HepG2 (cell line): Measurements from ENCODE around the gene CHTF18. TPM values are rescaled to one million over a fixed set of nuclear protein-coding genes. Genes with fewer than 3 reads are reported as not detected.

Experiments used
- ATAC-seq: fragments of 200-7000 bp; cut with Tn5 transposase; 3 replicates; pipeline ENCODE4 v1.9.1; 2020; ENCODE audit warnings: mild to moderate bottlenecking, moderate library complexity
- BruUV-seq: library from RNA; stranded (reverse); fragments of 400-500 nt; replicated peaks from 2 replicates; lab custom pipeline; 2021; lab: Mats Ljungman, UMichigan
- CTCF ChIA-PET: fragments of 300-600 bp; formaldehyde crosslinking; extraction: SDS; loops from one replicate; lab custom pipeline; 2021; ENCODE audit warnings: low total read pairs, inconsistent platforms, low intra/inter-chr PET ratio; lab: Yijun Ruan, JAX
- POLR2A ChIA-PET: fragments of 350-600 bp; sonication (Branson Sonifier 250); formaldehyde crosslinking; loops from one replicate; lab custom pipeline; 2020; ENCODE audit warnings: antibody characterized with exemption, inconsistent platforms; lab: Yijun Ruan, JAX
- DNase-seq: peaks from one replicate; pipeline ENCODE4 v3.0.0-alpha.2; 2015; ENCODE audit warnings: low spot score
- FAIRE-seq: peaks from 3 replicates; lab custom pipeline; 2011; peaks lifted over from hg19 to GRCh38; lab: Jason Lieb, UNC
- H2AFZ ChIP-seq: one replicate; pipeline ENCODE4 v1.6.1; 2011; ENCODE audit warnings: low read length, inconsistent platforms
- H3K27ac ChIP-seq: fragments of 300-600 bp; 3 replicates; pipeline ENCODE4 v1.8.0; 2011; ENCODE audit warnings: mixed run types, mild to moderate bottlenecking, mixed read lengths, low read length, inconsistent platforms; ENCODE audit not compliant: insufficient read depth; ENCODE audit errors: extremely low read length
- H3K27me3 ChIP-seq, 2 experiments: fragments of 200-600 bp in 1 of 2; 2 replicates in 1 of 2; 3 replicates in 1 of 2; pipeline versions ENCODE4 v1.6.0 to v1.8.0; 2011; ENCODE audit warnings: low read length in 2 of 2, mild to moderate bottlenecking in 2 of 2, moderate library complexity in 2 of 2, inconsistent platforms in 1 of 2; ENCODE audit not compliant: insufficient read depth in 2 of 2, control insufficient read depth in 1 of 2
- H3K36me3 ChIP-seq, 2 experiments: fragments of 200-600 bp in 1 of 2; replicated peaks in 1 of 2; 2 replicates in 1 of 2; 3 replicates in 1 of 2; pipeline versions ENCODE4 v1.5.1 to v1.8.0; 2011; ENCODE audit warnings: low read length in 2 of 2, inconsistent platforms in 1 of 2; ENCODE audit not compliant: insufficient read depth in 2 of 2, control insufficient read depth in 1 of 2
- H3K4me1 ChIP-seq: 2 replicates; pipeline ENCODE4 v1.5.1; 2012; ENCODE audit warnings: low read length, inconsistent platforms; ENCODE audit not compliant: insufficient read depth
- H3K4me2 ChIP-seq: 2 replicates; pipeline ENCODE4 v1.6.0; 2011; ENCODE audit warnings: low read depth, low read length, inconsistent platforms
- H3K4me3 ChIP-seq, 3 experiments: fragments of 200-600 bp in 1 of 3; sonication (generic), shearing (Covaris generic) in 1 of 3; replicated peaks in 1 of 3; 2 replicates each; pipeline ENCODE4 v1.5.1; 2011 to 2016; ENCODE audit warnings: low read length in 3 of 3, inconsistent platforms in 2 of 3, low read depth in 2 of 3, mild to moderate bottlenecking in 2 of 3, control low read depth in 1 of 3, mixed read lengths in 1 of 3; ENCODE audit not compliant: insufficient read depth in 1 of 3
- H3K79me2 ChIP-seq: one replicate; pipeline ENCODE4 v1.6.1; 2011; ENCODE audit warnings: low read length, inconsistent platforms; ENCODE audit not compliant: insufficient read depth
- H3K9ac ChIP-seq: 2 replicates; pipeline ENCODE4 v1.6.0; 2011; ENCODE audit warnings: mild to moderate bottlenecking, low read depth, low read length, inconsistent platforms; ENCODE audit not compliant: insufficient read depth
- H3K9me3 ChIP-seq: 2 replicates; pipeline ENCODE4 v1.5.1; 2012; ENCODE audit warnings: mild to moderate bottlenecking, low read length
- H4K20me1 ChIP-seq: 2 replicates; pipeline ENCODE4 v1.6.0; 2011; ENCODE audit warnings: inconsistent platforms, mild to moderate bottlenecking, low read length, moderate library complexity; ENCODE audit not compliant: insufficient read depth
- AGO2 ChIP-seq: fragments of 200-400 bp; formaldehyde crosslinking; optimal IDR thresholded peaks from 2 replicates; pipeline ENCODE3; 2017; ENCODE audit warnings: mild to moderate bottlenecking, low read depth, low read length, moderate library complexity
- ATF7 ChIP-seq, 2 experiments: fragments of 450-650 bp in 1 of 2; sonication (generic) in 1 of 2; formaldehyde crosslinking in 1 of 2; IDR thresholded peaks; 2 replicates each; pipeline versions ENCODE4 v1.4.0 to v1.6.1; 2016 to 2020; ENCODE audit warnings: antibody characterized with exemption in 1 of 2, mild to moderate bottlenecking in 1 of 2, missing genetic modification reagents in 1 of 2
- ELF3 ChIP-seq: IDR thresholded peaks from 2 replicates; pipeline ENCODE4 v1.6.1; 2016; ENCODE audit warnings: missing genetic modification reagents, missing compliant biosample characterization
- MZF1 ChIP-seq: sonication (generic); formaldehyde crosslinking; IDR thresholded peaks from 2 replicates; pipeline ENCODE4 v1.8.1; 2023; ENCODE audit warnings: mild to moderate bottlenecking, missing genetic modification reagents, borderline replicate concordance
- ZNF292 ChIP-seq: sonication (generic); formaldehyde crosslinking; IDR thresholded peaks from 2 replicates; pipeline ENCODE4 v1.8.1; 2022; ENCODE audit warnings: mild to moderate bottlenecking, low read depth, missing genetic modification reagents, borderline replicate concordance
- WGBS: methylation state at CpG from one replicate; pipeline ENCODE4 v1.1.6; 2017; ENCODE audit warnings: low lambda C conversion rate; 5-methylcytosine and 5-hydroxymethylcytosine counted together
- in situ Hi-C: cut with HindIII; loops from 2 replicates; pipeline ENCODE4 v1.10.0; 2017; ENCODE audit warnings: low pct_unique_long_range_greater_than_20kb; ENCODE audit not compliant: extremely low pct_ligation_motif_present
- intact Hi-C: fragments of 100-400 bp; cut with micrococcal nuclease; formaldehyde crosslinking; loops from one replicate; pipeline ENCODE4 v1.10.0; 2022; ENCODE audit not compliant: unreplicated experiment
- polyA plus RNA-seq, 8 experiments: library from polyadenylated mRNA; depleted of rRNA in 3 of 8; stranded (reverse) in 7 of 8; unstranded in 1 of 8; fragments of >200 nt; fragmentation: Illumina TruSeq in 4 of 8; extraction: Trizol in 4 of 8; gene quantifications; 2 replicates each; pipeline versions ENCODE4 v1.2.1 to v1.2.3, GENCODE V29; 2011 to 2016; ENCODE audit warnings: low read depth in 4 of 8, missing spikeins in 1 of 8, mixed read lengths in 1 of 8; ENCODE audit not compliant: insufficient read depth in 1 of 8
- total RNA-seq, 5 experiments: library from RNA; depleted of rRNA; stranded (reverse); fragments of >200 nt; fragmentation: Illumina TruSeq; extraction: Trizol; gene quantifications; 2 replicates each; pipeline ENCODE4 v1.2.3, GENCODE V29; 2016; ENCODE audit warnings: low read depth in 1 of 5

CHTF18 gene
- total and polyA plus RNA-seq, 2 of the 13 experiments (the other 11 are each of a cell fraction or from before 2014, with no cell fraction given): 8.6 to 22.9 TPM

GRCh38 chr16:793414-793813 lies 5.0 kb downstream of the CHTF18 start:
- ATAC-seq (no peak), DNase-seq (no peak)
- H3K27me3 ChIP-seq: no peaks in the 10 kb centered on the region
- H3K4me1 ChIP-seq: peaks cover 10% of the 10 kb centered on the region
- in situ Hi-C loops: no loop called here
- H3K9me3 ChIP-seq: no peaks in the 10 kb centered on the region
- POLR2A ChIA-PET: no interaction called here
- H3K9ac ChIP-seq: no peak overlapping the region
- CTCF ChIA-PET: no interaction called here
- no peak overlapping the region for H3K4me3 ChIP-seq
- TF ChIP-seq ELF3: no peak
- no peak for TF ChIP-seq ATF7 (IDR thresholded peaks at IDR 0.05)
- no peak for TF ChIP-seq ATF7 (CRISPR knock-in tag; IDR thresholded peaks at IDR 0.05)
- TF ChIP-seq ZNF292 (CRISPR knock-in tag): no peak
- TF ChIP-seq, all 625 proteins: peak for 0
- Histone ChIP-seq H4K20me1 (no peaks in the 10 kb centered on the region), H2AFZ (no peak overlapping the region), H3K4me2 (no peak overlapping the region), H3K27ac (no peak overlapping the region), H3K36me3 (peaks cover 6 to 9% of the 10 kb centered on the region in 2 experiments; a peak in 3 of 5 replicates), H3K79me2 (peaks cover 3% of the 10 kb centered on the region)
- WGBS: no CpG with 5 or more reads among the region's 8 CpGs
- intact Hi-C loops: no loop called here
- no TSS peak for BruUV-seq
- FAIRE-seq: no peak

DNA sequence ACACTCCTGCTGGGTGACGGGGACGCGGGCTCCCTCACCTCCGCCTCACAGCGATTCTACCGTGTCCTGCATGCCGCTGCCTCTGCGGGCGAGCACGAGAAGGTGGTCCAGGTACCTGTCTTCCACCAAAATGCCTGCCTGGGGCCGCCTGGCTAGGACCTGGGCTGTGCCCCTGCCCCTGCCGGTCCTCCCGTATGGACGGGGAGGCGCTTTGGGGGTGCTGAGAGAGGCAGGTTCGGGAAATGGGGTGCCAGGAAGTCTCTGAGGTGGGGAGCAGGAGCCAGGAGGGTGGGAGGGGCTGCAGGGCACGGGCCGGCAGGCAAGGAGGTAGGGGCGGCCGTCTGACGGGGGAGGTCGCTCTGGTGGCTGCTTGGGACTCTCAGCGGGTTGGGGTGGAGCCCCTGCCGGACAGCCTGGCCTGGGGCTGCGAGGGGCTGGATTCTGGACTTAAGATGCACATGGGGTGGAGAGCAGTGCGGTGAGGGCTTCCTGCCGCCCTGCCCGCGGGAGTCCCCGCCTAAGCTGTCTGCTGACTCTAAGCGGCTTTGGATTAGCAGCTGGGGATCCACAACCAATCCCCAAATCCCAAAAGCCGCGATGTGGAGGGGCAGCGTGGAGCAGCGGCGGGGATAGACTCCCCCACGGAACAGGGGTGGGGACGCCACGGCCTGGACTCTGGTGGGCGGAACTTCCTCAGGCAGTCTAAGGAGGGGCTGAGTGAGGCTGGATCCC lies 5.8 kb downstream of the CHTF18 start:
- no peaks in the 10 kb centered on the region for H4K20me1 ChIP-seq
- H3K4me2 ChIP-seq: no peak overlapping the region
- H3K9ac ChIP-seq: no peak overlapping the region
- 95% methylated on average over 29 of the region's 40 CpGs for WGBS
- TF ChIP-seq AGO2 (peak; percentile 36), MZF1 (CRISPR knock-in tag) (no peak)
- FAIRE-seq: no peak
- H3K9me3 ChIP-seq: no peaks in the 10 kb centered on the region
- H2AFZ ChIP-seq: no peak overlapping the region
- H3K79me2 ChIP-seq: no peaks in the 10 kb centered on the region
- peaks cover 6 to 9% of the 10 kb centered on the region in 2 experiments; a peak in 3 of 5 replicates for H3K36me3 ChIP-seq
- intact Hi-C loops: no loop called here
- in situ Hi-C loops: no loop called here
- no TSS peak for BruUV-seq
- H3K27me3 ChIP-seq: no peaks in the 10 kb centered on the region; a peak in 1 of 5 replicates
- no peak overlapping the region for H3K27ac ChIP-seq
- no peak overlapping the region for H3K4me3 ChIP-seq
- H3K4me1 ChIP-seq: peaks cover 6% of the 10 kb centered on the region
- ChIA-PET CTCF (no interaction called here), POLR2A (no interaction called here)
- no peak for DNase-seq
- no peak for ATAC-seq
